ENCODE measurements around the gene AGAP1.

The AGAP1 gene

GRCh38 chr2:235834781-235835180, 340.9 kb downstream of the AGAP1 start:
- no peak for DNase-seq

DNA sequence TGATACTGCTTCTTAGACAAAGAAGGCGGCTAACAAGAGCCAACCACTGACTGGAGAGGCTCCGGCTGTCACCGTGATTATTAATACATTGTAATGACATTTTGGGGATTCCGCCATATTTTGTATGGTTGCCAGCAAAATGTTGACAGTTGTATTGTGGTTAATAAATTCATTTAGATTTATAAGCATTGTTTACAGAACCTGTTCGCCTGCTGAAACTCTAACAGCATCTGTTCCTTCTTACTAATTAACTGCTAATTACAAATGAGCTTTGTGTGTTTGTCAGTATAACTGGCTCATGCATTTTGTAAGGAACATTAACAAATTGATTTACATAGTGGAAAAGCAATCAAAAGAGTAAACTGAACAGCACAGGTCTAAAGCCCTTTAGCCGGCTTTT, 342.0 kb downstream of the AGAP1 start:
- no peak for DNase-seq

DNA sequence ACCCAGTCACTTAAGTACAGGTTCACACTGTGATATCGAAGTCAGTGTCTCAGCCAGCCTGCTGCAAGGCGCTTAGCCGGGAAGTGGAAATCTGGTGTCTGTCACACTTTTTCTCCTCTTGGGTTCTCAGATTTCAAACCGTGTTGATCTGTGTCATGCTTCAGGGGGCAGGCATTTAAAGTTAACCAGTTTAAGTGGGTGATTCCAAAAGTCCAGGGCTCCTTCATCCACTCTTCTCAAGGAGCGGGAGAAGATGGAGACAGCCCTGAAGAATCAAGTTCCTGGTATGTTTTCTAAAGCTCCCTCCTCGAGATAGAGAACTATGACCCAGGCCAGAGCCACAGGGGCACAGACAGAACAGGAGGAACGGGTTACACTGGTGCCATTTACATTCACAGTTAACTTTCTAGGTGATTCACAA, 342.7 kb downstream of the AGAP1 start:
- DNase-seq: no peak

DNA sequence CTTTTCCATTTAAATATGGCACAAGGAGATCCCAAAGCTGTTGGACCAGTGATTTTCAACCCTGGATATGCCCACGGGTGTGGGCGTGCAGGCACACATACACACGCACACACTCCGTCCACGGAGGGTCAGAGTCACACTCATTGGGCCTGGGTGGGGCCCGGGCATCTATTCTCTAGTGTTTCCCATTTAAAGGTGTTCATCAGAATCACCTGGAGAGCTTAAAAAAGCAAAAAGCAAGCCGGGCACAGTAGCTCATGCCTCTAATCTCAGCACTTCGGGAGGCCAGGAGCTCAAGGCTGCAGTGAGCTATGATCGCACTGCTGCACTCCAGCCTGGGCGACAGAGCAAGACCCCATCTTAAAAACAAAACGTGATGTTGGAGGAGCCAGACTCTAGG, 345.4 kb downstream of the AGAP1 start:
- no peak for DNase-seq

DNA sequence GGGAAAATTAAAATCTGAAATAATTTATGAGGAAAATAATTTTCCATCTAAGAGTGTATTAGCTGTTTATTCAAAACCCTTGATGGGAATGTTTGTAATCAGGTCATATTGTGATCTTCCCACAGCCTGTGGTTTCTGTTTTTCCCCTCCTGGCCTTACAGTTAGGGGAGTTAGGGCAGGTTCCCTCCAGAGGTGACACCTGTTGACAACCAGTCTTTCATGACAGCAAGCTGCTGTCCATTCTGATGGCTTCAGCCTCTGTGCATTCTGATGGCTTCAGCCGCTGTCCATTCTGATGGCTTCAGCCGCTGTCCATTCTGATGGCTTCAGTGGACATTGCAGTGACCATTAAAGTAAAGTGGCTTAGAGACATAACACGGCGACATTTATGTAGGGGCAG, 346.1 kb downstream of the AGAP1 start:
- DNase-seq: no peak

DNA sequence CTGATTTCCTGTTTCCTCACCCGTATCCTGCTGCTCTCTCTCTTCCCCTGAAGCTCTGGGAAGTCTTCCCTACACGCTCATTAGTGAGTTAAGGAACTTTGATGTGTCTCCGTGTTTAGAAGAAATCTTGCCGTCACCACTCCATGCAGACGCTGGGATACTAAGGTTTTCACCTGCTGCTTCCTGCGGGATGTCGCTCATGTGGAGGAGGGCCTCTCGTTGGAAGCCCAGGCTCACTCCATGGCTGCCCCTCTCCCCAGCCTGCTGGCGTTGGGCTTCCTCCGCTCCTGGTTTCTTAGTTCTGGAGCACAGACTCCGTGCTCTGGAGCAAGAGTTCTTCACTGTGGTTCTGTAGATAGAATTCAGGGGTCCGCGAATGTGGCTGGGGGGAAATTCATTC, 348.0 kb downstream of the AGAP1 start:
- no peak for DNase-seq

GRCh38 chr2:235842941-235843340, 349.1 kb downstream of the AGAP1 start:
- no peak for DNase-seq

DNA sequence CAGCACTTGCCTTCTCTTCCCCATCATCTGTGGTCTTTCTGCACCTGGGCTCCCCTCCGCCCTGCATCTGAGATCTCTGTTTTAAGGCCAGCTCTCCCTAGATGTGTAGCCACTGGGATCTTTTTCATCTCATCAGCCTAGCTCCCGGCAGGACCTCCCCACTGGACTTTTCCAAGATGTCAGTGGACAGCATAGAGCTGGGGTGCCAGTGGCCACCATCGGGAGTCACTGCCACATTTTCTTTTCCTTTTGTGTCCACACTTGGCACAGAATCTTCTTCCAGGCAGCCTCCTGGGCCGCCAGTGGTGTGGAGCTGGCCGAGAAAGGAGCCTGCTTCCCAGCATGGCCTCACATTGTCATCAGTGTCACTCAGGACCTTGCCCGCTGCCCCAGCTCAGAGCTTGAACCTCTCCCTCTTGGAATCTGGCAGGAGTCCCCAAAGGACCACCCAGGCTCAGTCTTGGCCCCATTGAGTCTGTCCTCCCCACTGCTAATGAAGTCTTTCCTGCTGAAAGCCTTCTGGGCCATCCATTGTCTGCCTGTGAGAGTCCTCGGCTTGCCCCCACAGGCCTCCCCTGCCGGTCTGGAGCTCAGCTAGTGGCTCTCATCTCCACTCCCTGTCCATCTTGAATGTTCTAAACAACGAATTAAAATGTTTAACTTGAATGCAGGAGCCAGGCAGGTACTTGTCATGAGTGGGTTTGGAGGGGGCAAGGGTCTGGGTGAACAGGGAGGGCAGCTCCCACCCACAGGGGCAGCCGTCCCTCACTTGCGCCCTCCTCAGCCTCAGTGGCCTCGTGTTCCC, 349.9 kb downstream of the AGAP1 start:
- no peak for DNase-seq

GRCh38 chr2:235844561-235844960, 350.7 kb downstream of the AGAP1 start:
- DNase-seq: no peak

GRCh38 chr2:235845245-235845644, 351.4 kb downstream of the AGAP1 start:
- no peak for DNase-seq

DNA sequence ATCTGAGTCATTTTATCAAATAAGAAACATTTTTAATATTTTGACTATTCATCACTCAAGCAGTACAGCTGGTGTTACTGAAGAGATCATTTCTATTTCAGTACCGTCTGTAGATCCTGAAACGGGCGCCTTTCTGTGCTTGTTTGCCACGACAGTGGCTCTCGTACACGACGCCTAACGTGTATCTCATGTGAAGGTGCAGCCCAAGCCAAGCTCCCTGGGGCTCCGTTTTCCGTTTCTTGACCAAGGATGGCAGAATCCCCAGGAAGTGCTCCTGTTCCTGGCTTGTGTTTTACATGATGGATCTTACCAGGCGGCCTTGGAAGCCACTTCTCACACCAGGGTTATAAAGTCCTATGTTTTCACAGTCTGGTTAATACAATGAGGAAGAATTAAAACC, 353.7 kb downstream of the AGAP1 start:
- no peak for DNase-seq

GRCh38 chr2:235848055-235848454, 354.2 kb downstream of the AGAP1 start:
- DNase-seq: no peak

GRCh38 chr2:235848946-235849345, 355.1 kb downstream of the AGAP1 start:
- no peak for DNase-seq

GRCh38 chr2:235849489-235849888, 355.6 kb downstream of the AGAP1 start:
- no peak for DNase-seq

DNA sequence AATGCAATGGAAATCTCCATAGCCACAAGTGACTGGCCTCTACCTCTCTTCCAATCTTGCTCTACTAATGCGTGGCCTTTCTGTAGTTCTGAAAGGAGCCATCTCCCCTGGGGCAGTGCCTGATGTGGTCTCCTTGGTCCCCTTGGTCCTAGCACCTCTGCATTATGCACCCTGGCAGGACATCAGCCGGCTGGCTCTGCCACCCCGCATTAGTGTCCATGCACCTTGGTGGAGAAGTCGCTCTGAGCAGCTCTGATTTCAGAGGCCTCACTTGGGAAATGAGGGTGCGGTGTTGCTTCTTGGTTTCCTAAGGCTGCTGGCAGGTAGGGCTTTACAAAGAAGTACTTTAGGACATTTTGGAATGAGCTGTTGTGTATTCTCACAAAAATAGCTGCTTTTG, 356.4 kb downstream of the AGAP1 start:
- DNase-seq: no peak

DNA sequence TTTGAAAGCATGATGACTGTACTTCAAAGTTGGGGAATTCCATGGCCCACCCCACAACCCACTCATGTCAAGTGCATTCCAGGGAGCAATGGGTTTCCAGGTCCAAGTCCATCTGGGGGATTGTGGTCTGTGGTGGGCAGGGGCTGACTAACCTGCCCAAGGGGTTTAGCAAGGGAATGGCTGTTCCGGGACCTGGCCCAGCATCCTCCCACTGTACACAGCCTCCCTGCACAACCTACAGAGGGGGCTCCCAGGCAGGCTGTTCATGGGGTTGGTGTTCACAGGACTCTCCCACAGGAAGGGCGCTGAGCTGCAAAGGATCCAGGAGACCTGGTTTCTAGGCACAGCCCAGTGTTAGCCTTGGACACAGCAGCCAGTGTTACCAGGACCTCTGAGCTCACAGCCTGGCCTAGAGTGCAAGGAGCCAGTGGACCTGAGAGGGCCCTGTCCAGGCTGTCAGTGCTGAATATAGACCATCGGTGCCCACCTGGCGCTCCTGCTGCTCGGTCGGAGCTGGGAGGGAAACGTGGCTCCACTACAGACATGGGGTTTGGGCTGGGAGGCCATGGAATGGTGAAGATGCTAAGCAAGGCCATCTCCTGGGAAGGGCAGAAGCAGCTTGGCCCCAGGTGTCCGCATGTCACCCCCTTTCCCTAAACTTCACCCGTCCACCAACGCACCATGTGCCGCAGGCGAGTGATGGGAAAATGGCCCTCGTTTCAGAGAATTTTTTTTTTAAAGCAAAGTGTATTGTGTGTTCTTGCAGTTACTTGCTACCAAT, 357.1 kb downstream of the AGAP1 start:
- DNase-seq: no peak

DNA sequence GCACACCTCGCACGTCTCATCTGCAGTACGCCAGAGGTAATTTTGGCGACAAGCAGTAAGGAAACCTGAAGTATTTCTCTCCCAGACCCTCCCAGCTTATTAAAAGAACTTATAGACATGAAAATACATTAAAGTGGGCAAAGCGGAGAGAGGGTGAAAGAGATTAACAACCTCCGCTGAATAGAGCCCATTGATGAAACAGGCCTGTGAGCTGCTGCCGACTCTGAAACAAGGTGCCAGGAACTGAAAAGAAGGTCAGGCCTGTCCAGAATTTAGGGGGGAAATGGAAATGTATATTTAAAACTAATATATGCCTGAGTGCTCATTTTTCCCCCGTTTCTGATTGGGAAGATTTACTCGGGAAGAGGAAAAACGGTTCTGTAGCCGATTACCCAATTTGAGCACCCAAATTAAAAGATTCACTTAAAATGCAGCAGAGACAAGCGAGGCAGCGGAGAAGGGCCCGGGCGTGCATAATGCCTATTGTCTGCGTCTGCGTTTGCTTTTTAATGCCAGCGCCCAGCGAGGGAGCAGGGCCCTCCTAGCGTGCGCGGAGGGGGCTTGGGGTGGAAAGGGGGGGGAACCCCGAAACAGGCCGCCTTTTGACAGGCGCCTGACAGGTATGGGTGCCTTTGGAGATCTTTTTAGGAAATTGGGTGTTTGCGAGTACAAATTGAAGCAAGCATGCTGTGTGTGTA, 358.1 kb downstream of the AGAP1 start:
- no peak for DNase-seq

GRCh38 chr2:235852526-235852920, 358.7 kb downstream of the AGAP1 start:
- no peak for DNase-seq

DNA sequence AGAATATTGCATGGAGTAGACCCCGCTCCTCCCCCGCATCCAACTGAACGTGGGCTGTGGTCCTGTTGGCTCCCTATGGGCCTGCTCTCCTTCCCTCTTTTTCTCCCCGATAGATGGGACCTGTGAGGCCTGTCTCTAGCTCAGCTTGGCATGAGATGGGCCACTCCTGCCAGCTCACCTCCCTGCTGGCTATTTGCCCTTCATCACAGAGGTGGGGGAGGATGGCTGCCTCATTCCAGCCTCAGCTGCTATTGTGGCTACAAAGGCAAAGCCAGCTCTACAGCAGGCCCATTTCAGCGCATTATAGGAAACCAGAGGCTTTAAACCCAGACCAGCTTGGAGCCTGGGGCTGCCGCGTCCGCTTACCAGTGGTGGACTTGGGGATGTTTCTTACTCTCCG, 360.4 kb downstream of the AGAP1 start:
- no peak for DNase-seq

- DNase-seq: no peak
Measured at GRCh38 chr2:235855011-235855410, 361.2 kb downstream of the AGAP1 start.

- no peak for DNase-seq
Measured at GRCh38 chr2:235856151-235856854, 362.5 kb downstream of the AGAP1 start.

- DNase-seq: no peak
Measured at GRCh38 chr2:235857598-235857997, 363.8 kb downstream of the AGAP1 start.

DNA sequence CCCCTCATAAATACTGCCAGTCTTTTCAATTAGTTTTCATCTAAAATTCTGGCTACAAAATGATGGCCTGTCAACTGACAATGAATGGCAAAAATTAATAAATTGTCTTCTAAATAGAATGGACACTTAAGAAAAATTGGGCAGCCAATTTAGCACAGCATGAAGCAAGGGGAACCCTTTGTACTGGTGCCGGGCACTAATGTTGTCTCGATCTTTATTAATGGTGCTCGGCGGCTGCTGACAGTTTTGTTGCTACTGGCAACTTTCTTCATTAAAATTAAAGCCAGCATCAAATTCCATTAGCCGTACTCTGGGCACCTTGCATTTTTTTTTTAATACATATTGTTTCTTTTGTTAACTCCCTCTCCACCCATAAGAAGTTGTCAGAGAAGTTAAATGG, 365.0 kb downstream of the AGAP1 start:
- DNase-seq: no peak
